ENCODE measurements around the gene SORCS1.

Gene SORCS1

DNA sequence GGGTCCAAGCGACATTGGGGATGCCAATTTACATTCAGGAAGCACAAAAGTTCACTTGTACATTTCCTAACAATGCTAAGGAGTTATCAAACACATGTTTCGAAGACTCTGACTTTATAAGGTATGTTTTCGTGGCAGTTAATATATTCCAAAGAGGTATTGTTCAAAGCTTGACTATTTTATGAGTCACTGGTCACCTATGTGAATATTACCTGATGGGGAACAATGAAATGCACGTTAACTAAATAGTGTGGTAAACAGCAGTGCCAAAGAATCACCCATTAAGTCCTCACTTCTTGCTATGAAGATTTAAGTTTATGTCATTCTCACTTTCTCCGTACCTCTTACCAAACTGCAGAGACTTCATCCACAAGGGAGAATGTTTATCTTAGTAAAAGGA lies 550.2 kb downstream of the SORCS1 start:
- TF ChIP-seq, protein P1, sequence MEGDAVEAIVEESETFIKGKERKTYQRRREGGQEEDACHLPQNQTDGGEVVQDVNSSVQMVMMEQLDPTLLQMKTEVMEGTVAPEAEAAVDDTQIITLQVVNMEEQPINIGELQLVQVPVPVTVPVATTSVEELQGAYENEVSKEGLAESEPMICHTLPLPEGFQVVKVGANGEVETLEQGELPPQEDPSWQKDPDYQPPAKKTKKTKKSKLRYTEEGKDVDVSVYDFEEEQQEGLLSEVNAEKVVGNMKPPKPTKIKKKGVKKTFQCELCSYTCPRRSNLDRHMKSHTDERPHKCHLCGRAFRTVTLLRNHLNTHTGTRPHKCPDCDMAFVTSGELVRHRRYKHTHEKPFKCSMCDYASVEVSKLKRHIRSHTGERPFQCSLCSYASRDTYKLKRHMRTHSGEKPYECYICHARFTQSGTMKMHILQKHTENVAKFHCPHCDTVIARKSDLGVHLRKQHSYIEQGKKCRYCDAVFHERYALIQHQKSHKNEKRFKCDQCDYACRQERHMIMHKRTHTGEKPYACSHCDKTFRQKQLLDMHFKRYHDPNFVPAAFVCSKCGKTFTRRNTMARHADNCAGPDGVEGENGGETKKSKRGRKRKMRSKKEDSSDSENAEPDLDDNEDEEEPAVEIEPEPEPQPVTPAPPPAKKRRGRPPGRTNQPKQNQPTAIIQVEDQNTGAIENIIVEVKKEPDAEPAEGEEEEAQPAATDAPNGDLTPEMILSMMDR (IDR thresholded peaks at IDR 0.05; ENCODE audit: control extremely low read depth, extremely low read depth, low read depth, missing control alignments) = no peak
- no peak for DNase-seq (ENCODE audit: extremely low spot score)
- POLR2A ChIA-PET = no interaction called here
- CTCF ChIA-PET = interaction anchor here (2.2 kb wide), 1 partner anchor 13 kb away, joined by 6 read pairs; no protein-coding TSS in a partner anchor

DNA sequence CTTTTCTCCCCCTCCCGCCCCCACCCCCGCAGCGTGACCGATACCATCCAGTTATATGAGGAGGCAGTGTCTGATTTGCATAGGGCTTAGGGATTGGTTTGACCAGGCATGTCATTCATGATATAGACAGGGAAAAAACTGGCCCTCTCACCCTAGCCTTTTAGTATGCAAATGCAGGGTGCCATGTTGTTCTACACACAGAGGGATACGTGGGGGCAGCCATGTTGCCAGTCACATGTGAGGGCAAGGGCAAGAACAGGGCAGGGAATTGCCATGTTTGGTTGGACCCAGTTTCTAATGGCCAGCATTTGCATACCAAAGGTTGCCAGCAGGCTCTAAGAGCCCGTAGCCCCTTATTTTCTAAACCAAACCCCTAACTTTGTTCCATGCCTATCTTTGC lies 552.1 kb downstream of the SORCS1 start:
- POLR2A ChIA-PET = no interaction called here
- CTCF ChIA-PET = no interaction called here
- TF ChIP-seq, protein P1 (IDR thresholded peaks at IDR 0.05; ENCODE audit: control extremely low read depth, extremely low read depth, low read depth, missing control alignments) = no peak
- no peak for DNase-seq (ENCODE audit: extremely low spot score)

DNA sequence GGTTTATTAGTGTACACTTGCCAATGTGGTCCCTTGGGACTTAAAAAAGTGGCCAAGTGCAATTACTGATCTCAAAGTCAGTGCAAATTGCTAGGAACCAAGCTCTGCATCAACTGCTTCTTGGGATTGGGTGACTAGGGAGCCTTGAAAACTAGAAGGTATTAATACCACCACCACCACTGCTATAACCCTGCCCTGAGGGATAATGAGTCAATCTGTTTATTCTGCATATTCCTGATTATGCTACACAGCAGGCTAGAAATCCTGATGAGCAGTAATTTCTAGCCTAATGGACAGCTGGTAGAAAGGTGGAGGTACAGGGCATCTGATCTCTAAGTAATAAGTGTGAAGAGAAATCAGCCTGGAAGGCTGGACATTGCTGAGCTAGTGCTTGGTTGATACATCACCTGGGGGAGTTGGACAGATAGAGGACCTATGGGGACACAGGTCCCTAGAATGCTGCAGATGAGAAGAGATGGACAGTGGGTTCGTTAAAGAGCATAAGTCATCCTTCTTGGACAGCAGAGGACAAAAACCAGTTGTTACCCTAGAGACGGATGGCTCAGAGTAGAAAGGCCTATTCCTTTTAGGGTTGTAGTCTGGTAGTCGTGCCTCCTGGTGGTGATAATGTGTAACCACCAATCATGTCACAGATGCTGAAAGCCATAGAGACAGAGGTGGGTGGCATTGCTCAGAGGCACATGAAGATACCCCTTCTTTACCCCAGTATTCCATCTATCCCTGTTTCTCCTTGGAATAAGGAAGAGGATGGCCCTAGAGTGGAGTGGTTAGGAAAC lies 554.8 kb downstream of the SORCS1 start:
- ChIA-PET CTCF (interaction anchor here (1.1 to 4.8 kb wide), 6 partner anchors 11 to 79 kb away, joined by 3 to 22 read pairs (median 4); no protein-coding TSS in a partner anchor), POLR2A (no interaction called here)
- TF ChIP-seq, protein P1 (IDR thresholded peaks at IDR 0.05; ENCODE audit: control extremely low read depth, extremely low read depth, low read depth, missing control alignments) = no peak
- no peak for DNase-seq (ENCODE audit: extremely low spot score)

DNA sequence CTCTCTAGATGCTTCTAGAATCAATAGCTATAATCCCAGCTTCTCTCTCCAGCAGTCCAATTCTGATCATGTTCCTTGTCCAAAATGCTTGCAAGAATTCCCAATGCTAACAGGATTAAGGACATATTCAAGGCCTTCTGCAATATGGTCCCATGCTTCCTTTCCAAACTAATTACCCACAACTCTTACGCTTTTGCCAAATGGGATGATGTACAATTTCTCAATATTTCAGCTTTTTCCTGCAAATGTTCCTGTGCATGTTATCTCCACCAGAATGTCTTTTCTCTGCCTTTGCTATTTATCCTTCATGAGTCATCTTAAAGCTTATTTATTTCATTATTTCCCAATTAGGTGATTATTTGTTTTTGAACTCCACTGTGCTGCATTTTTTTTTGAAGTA lies 556.4 kb downstream of the SORCS1 start:
- ChIA-PET POLR2A (no interaction called here), CTCF (interaction anchor here (1.4 to 4.8 kb wide), 4 partner anchors 9 to 16 kb away, joined by 3 to 22 read pairs (median 10); no protein-coding TSS in a partner anchor)

DNA sequence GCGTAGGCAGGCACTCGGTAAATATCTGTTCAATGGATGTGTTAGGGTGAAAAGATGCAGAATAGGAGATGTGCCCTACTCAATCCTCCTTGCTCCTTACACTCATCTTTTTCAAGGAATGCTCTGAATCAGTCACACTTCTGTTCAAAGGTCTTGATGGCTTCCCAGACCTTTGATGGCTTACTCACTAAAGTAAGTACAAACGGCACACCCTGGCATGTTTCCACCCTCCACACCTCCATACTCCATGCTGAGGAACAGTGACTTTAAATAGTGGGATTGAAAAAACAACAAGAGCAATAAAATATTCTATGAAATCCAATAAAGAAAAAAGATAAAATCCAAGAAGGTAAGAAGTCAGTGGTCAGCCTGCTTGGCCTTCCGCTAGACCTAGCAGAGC lies 569.2 kb downstream of the SORCS1 start:
- TF ChIP-seq, protein P1 (IDR thresholded peaks at IDR 0.05; ENCODE audit: control extremely low read depth, extremely low read depth, low read depth, missing control alignments) = no peak
- ChIA-PET CTCF (interaction anchor here (1.2 kb wide), 1 partner anchor 15 kb away, joined by 3 read pairs; no protein-coding TSS in a partner anchor), POLR2A (no interaction called here)
- DNase-seq (ENCODE audit: extremely low spot score) = no peak

More for the DNA sequence above, 556.4 kb downstream of the SORCS1 start:
- no peak for DNase-seq (ENCODE audit: extremely low spot score)
- TF ChIP-seq, protein P1 (IDR thresholded peaks at IDR 0.05; ENCODE audit: control extremely low read depth, extremely low read depth, low read depth, missing control alignments) = no peak

DNA sequence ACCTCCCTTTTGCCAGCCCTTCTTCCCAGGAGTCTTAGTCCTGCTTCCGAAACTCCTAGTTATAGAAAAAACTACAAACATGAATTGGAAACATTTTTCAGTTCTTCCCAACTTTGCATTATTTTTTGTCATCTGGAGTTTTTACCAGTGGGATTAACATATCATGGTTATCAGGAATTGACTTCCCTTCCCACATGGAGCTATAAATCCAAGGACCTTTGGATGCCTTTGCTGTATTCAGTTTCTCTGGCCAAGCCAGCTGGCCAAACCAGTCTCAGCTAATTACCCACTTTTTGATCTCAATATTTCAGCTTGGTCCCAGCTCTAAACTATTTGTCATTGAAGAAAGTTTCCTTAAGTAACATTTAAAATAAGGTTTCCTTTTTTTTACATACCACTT lies 570.6 kb downstream of the SORCS1 start:
- DNase-seq (ENCODE audit: extremely low spot score) = no peak
- ChIA-PET CTCF (interaction anchor here (1.0 to 1.2 kb wide), 2 partner anchors 11 to 40 kb away, joined by 3 read pairs; no protein-coding TSS in a partner anchor), POLR2A (no interaction called here)
- TF ChIP-seq, protein P1 (IDR thresholded peaks at IDR 0.05; ENCODE audit: control extremely low read depth, extremely low read depth, low read depth, missing control alignments) = no peak
